ENCODE results near the gene ING1.
"Not testable (repeated sequence)": the region's sequence is repeated elsewhere in the genome, so short reads cannot be mapped to it uniquely, and the experiment has no call there.

The ING1 gene

GRCh38 chr13:110714797-110715394, 1.4 kb downstream of the ING1 start:
- in situ Hi-C loops (cut with MboI; ENCODE audit: low sequenced_read_pairs): no loop called here

GRCh38 chr13:110715395-110716246, 2.1 kb downstream of the ING1 start:
- in situ Hi-C loops (cut with MboI; ENCODE audit: low sequenced_read_pairs): no loop called here

GRCh38 chr13:110716247-110716515, 2.7 kb downstream of the ING1 start:
- in situ Hi-C loops (cut with MboI; ENCODE audit: low sequenced_read_pairs): no loop called here

GRCh38 chr13:110719036-110719710, 5.7 kb downstream of the ING1 start:
- in situ Hi-C loops (cut with MboI; ENCODE audit: low sequenced_read_pairs): no loop called here

DNA sequence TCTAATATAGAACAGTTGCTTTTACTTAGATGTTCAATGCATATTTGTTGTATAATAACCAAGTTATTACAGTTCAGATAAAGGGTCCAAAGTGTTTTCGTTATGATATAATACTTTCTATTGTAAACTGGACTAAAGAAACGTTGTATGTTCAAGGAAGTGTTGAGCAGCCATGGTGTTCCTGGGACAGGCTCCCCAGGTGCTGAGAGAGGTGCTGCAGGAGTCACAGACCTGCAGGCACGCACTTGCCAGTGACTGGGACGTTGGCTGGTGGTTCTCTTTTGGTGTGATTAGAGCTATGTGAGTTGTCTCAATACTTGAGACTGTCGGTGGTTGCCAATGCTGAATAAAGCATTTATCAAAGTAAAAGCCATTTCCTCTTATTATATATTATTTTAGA, 9.5 kb downstream of the ING1 start:
- in situ Hi-C loops (cut with MboI; ENCODE audit: low sequenced_read_pairs): no loop called here

DNA sequence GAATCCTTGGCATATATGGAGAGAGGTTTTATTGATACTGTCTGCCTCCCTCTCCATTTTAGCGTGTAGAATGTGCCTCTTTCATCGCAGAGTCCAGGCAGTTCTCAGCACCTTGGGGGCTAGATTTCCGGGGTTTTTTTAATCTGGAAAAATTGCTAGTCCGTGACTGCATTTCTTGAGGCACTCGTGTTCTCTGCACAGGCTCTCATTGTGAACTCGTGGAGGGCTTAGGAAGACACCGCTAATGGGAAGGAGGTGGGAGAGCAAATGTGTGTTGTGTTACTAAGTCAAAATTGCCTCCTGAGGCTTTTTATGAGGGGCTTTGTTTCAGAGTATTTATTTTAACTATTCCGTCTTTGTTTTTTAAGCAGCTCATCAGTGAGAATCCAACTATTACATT, 10.1 kb downstream of the ING1 start:
- in situ Hi-C loops (cut with MboI; ENCODE audit: low sequenced_read_pairs): no loop called here

DNA sequence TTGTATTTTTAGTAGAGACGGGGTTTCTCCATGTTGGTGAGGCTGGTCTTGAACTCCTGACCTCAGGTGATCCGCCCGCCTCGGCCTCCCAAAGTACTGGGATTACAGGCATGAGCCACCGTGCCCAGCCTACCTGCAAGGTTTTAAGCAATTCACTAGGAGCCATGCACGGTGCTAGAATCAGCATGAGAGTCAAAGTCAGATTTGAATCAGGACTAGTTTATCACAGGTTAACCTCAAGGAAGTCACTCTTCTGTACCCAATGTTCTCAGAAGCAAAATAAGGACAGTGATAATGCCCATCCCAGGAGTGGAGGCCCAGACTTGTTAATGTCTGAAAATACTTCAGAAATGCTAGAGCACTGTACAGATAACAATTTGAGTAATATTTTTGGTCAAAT, 12.7 kb downstream of the ING1 start:
- in situ Hi-C loops (cut with MboI; ENCODE audit: low sequenced_read_pairs): not testable (repeated sequence)

DNA sequence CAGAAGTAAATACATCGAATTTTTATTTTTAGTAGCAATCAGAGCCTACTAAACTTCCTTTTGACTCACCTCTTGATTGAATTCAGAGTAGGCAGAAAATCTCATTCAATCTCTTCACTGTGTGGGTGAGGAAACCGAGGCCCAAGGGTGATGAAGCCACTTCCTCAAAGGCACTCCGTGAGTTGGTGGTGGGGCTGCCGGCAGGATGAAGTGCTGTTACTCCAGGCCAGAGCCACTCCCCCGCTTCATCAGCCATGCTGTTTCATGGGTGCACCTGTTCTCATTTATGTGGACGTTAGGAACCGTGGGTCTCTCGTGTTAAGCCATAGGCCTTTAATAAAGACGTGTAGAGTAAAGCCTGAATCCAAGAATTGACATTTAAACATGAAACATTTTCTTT, 13.2 kb downstream of the ING1 start:
- in situ Hi-C loops (cut with MboI; ENCODE audit: low sequenced_read_pairs): no loop called here

GRCh38 chr13:110731072-110731471, 17.6 kb downstream of the ING1 start:
- in situ Hi-C loops (cut with MboI; ENCODE audit: low sequenced_read_pairs): no loop called here

- in situ Hi-C loops (cut with MboI; ENCODE audit: low sequenced_read_pairs): no loop called here
Measured at GRCh38 chr13:110734561-110734960, 21.1 kb downstream of the ING1 start.

DNA sequence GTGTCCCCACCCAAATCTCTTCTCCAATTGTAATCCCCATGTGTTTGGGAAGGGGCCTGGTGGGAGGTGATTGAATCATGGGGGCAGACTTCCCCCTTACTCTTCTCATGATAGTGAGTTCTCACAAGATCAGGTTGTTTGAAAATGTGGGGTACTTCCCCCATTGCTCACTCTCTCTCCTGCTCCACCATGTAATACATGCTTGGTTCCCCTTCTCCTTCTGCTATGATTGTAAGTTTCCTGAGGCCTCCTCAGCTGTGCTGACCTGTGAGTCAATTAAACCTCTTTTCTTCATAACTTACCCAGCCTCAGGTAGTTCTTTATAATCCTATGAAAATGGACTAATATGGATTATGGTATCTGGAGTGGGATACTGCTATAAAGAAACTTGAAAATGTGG, 24.1 kb downstream of the ING1 start:
- in situ Hi-C loops (cut with MboI; ENCODE audit: low sequenced_read_pairs): no loop called here

GRCh38 chr13:110743687-110744086, 30.2 kb downstream of the ING1 start:
- in situ Hi-C loops (cut with MboI; ENCODE audit: low sequenced_read_pairs): no loop called here

GRCh38 chr13:110746438-110746837, 32.9 kb downstream of the ING1 start:
- in situ Hi-C loops (cut with MboI; ENCODE audit: low sequenced_read_pairs): no loop called here

- in situ Hi-C loops (cut with MboI; ENCODE audit: low sequenced_read_pairs): no loop called here
Measured at GRCh38 chr13:110748271-110748670, 34.8 kb downstream of the ING1 start.

DNA sequence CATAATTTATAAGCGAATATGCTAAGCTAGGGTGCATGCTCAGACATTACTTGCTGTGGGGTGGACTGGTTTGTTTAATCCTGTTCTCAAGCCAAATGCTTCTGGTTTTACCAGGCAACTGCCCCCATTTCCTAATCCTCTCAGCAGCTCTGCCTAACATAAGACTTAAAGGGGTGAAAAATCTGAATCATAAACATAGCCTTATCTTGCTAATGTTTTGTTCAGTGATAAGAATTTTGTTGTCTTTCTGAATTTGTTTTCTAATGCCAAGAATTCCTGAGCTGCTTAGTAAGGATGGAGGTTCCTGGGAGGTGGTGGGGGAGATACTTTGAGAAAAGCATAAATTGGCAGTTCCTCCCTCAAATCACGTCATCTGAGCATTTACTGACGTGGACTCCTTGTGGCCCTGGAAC, 42.7 kb downstream of the ING1 start:
- in situ Hi-C loops (cut with MboI; ENCODE audit: low sequenced_read_pairs): no loop called here

- in situ Hi-C loops (cut with MboI; ENCODE audit: low sequenced_read_pairs): no loop called here
Measured at GRCh38 chr13:110757296-110757695, 43.8 kb downstream of the ING1 start.

- in situ Hi-C loops (cut with MboI; ENCODE audit: low sequenced_read_pairs): no loop called here
Measured at GRCh38 chr13:110758195-110758805, 44.8 kb downstream of the ING1 start.

GRCh38 chr13:110759710-110760109, 46.2 kb downstream of the ING1 start:
- in situ Hi-C loops (cut with MboI; ENCODE audit: low sequenced_read_pairs): no loop called here

- in situ Hi-C loops (cut with MboI; ENCODE audit: low sequenced_read_pairs): no loop called here
Measured at GRCh38 chr13:110760611-110761010, 47.1 kb downstream of the ING1 start.

DNA sequence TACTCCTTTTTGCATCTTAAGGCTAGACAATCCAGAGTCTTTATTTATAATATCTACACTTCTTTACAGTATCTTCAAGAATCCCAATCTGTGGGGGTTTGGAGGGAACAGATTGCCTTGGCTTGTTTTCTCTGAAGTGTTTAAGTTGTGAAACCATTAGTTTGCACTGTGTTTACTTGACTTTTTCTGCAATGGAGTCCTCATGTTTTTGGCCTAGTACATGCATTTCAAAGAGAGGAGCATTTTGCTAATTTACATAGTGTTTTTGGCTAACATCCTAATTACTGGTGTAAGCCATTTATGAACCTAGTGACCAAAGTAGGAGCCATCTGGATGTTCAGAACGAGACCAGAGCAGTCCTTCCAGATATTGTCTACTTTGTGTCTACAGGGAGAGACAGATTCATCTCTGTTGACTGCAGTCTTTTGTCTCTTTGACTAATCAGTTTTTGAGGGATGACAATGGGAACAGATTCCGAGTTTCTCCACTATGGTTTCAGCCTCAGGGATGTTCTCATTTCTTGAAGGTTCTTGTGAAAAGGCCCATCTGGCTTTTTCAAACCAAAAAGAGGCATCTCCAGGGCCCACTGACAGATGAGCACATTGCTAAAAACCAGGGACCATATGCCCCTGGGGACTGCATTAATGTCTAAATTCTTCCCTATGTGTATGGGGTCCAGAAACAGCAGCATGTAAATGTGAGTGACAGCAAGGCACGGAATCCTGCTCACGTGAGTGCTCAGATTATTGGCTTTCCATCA, 53.4 kb downstream of the ING1 start:
- in situ Hi-C loops (cut with MboI; ENCODE audit: low sequenced_read_pairs): no loop called here

DNA sequence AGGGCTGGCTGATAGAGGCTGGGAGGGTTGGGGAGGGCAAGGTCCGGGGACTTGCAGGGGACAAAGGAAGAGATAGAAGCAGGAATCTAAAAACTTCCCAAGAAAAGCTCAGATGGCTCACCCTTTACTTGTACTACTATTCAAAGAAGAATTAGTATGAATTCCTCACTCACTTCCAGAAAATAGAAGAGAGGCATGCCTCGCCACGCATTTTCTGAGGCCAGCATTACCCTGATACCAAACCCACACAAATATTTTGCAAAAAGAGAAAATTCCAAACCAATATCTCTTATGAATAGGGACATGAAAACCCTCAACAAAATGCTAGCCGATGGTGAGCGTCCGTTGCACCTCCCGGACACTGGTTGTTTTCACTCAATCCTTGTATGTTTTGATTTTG, 54.0 kb downstream of the ING1 start:
- in situ Hi-C loops (cut with MboI; ENCODE audit: low sequenced_read_pairs): no loop called here

All from HL-60/S4 treated with retinoic acid at 250 ng/mL for 4 days and 3 days (cell line).